Adipose tissue (tissue), 3 donors: ENCODE results near the gene CTNS. TPM values are rescaled to one million over a fixed set of nuclear protein-coding genes. Genes with fewer than 3 reads are reported as not detected.

Experiments
- H3K27ac ChIP-seq: one replicate; pipeline ENCODE4 v1.5.1; 2013; ENCODE audit warnings: low read depth, low read length
- WGBS, 3 donors: extraction: QIAGEN DNeasy Blood & Tissue Kit; methylation state at CpG; one replicate each; pipeline ENCODE4 v1.1.7; 2013; 5-methylcytosine and 5-hydroxymethylcytosine counted together
- polyA plus RNA-seq, 3 donors: library from polyadenylated mRNA; stranded (reverse); fragments of 200-250 nt; gene quantifications; one replicate each; pipeline ENCODE4 v1.2.3, GENCODE V29; 2013
- donor health status: healthy with polysubstance abuse.
- donor health status: Bipolar disorder and iron deficiency.
- donor health status: healthy.

CTNS gene
- polyA plus RNA-seq, 3 donors: 7.6 to 14.9 (median 9.4) TPM

DNA sequence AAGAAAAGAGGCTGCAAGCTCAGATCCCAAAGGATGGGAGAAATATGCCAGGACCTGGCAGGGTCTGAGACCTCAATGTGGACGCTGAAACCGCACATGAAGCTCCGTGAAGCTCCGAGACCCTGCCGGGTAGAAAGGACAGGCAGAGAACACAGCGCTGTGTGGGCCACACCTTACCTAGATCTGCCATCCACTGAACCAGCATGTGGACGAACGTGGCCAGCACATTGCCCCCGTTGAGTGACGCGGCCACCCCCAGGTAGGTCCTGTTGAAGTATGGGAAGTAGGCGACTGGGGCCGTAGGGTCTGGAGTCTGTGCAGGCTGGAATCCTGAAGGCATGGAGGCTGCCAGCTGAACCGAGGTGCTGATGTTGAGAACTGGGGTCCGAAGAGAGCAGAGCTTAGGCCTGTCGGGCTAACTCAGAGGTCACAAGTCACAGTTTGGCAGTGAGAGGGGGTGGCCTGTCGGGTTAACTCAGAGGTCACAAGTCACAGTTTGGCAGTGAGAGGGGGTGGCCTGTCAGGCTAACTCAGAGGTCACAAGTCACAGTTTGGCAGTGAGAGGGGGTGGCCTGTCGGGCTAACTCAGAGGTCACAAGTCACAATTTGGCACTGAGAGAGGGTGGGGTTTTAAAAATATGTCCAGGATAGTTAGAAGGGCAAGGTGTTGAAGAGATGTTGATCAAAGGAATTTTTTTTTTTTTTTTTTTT, 21.2 kb upstream of the CTNS start:
- no peak overlapping the region for H3K27ac ChIP-seq
- 94 to 95% (median 95%) methylated on average over 18 of the region's 18 CpGs for WGBS, 3 donors

DNA sequence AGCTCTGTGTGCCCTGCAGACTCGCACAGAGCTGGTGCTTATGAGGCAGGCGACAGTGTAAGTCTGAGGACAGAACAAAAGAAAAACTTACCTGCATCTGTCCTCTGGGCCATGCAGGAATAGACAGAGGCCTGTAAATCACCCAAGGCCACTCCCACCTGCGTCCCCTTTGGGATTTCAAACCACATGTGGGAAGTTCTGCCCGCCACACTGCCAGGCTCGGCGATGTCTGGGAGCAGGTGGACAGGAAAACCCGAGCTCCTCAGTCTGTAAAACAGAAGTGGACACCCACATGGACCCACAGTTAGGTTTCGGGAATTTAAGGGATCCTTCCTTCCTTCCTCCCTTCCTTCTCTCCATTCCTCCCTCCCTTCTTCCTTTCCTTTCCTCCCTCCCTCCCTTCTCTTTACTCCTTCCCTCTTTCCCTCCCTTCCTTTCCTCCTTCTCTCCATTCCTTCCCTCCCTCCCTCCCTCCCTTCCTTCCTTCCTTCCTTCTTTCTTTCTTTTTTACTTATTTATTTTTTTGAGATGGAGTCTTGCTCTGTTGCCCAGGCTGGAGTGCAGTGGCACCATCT, 15.3 kb upstream of the CTNS start:
- no peak overlapping the region for H3K27ac ChIP-seq
- WGBS, 3 donors: 90 to 94% (median 91%) methylated on average over 8 of the region's 8 CpGs

DNA sequence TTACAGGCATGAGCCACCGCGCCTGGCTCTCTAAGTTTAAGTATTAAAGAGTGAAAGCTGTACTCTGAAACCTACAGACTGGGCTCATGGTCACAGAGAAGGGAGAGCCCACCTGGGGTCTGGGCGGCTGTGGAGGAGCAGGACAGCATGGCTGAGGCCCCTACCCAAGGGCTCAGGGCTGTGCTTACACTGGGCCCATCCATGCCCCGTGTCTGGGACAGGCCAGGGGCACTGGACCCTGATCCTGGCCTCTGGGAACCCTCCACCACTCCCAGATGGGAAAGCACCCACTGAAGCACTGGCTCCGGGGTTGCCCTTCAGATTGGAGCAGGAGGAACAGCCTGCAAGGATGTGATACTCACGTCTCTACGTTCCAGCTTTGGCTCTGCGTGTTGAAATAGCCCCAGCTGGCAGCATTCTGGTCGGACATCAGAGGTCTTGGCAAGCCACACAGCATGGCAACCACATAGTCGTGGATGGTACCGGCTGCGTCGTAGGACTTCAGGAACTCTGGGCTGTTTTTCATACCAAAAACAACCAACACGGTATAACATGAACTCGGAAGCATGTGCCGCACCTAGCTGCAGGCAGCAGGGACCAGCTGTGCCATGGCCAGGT, 13.5 kb upstream of the CTNS start:
- WGBS, 3 donors: 94 to 96% (median 94%) methylated on average over 16 of the region's 16 CpGs
- no peak overlapping the region for H3K27ac ChIP-seq

DNA sequence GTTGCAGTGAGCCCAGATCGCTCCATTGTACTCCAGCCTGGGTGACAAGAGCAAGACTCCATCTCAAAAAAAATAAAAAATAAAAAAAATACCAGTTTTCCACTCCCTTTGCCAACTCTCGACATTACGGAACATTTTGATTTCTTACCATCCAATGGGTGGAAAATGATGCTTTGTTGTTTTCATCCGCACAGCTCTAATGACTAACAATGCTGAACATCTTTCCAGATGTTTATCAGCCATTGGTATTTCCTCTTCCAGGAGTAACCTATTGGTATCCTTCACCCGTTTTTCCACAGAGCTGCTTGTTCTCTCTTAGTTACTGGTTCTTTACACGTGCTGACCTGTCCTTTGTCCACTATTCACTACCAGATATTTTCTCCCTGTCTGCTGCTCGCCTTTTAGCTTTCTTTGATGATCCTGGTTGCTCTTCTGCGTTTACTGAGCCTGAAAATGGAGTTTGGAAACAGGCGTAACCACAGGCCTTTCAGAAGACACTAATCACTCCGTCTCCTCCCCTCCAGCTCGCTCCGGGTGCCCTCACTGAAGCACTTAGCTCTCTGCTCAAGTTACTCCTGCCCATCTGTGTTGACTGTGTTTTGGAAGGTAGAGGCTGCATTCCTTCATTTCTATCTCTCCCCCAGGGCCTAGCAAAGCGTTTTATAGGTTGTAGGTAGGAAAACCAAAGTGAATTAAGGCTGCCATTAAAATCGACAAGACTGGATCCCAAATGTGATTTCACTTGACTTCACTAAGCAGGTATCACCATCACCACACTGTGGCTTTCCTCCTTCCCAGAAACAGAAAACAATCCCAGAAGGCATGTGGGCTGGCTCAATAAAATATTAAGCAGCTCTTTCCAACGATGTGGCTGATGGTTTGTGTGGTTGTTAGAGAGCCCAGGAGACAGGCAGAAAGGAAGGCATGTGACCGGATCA, 9.5 kb upstream of the CTNS start:
- H3K27ac ChIP-seq: no peak overlapping the region
- 68 to 83% (median 73%) methylated on average over 16 of the region's 16 CpGs for WGBS, 3 donors

DNA sequence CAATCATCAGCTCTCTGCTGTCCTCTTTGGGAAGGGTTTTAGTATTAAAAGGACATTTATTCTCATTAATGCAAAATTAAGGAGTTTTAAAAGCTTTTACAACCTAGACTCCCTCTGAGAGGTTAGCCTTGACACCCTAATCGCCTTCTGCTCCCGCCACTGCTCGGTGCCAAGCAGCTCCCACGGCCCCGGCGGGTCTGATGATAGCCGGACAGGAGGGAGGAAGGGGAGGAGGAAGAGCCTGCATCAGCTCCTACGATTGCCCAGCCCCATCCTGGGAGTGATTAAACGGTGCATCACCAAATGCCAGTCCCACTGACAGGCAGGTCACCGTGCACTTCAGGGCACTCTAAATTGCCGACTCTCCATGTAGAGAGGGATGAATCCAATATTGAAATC, 8.8 kb upstream of the CTNS start:
- no peak overlapping the region for H3K27ac ChIP-seq
- 67 to 86% (median 76%) methylated on average over 9 to 11 of the region's 11 CpGs for WGBS, 3 donors

DNA sequence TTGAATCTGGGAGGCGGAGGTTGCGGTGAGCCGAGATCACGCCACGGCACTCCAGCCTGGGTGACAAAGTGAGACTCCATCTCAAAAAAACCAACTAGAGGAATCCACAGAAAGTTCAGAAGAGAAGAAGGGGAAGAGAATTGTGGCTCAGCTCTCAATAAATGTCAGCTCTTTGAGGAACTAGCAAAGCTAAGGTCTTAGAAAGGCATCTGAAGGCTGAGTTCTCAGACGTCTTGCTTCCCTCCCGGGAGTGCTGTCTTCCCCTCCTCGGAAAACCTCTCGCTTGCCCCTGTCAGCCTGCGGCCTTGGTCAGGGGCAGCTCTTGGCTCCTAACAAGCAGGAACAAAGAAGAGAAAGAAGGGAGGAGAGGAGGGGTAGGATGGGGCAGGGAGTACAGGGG, 5.8 kb upstream of the CTNS start:
- H3K27ac ChIP-seq: no peak overlapping the region
- WGBS, 3 donors: 80 to 89% (median 87%) methylated on average over 10 of the region's 10 CpGs

DNA sequence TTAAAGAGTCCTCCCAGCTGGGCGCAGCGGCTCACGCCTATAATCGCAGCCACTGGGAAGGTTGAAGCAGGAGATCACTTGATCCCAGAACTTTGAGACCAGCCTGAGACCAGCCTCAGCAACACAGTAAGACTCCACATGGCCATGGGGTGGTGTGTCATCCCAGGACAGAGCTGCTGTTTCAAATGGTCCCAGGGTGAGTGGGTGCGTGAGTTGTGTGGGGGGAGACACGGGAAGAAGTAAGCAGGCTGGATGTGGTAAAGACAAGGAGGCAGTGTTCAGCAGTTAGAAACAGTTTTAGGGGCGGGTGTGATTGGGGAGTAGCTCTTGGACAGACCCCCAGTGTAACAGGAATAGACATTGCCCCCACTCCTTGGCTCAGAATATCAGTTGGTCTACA, 4.3 kb upstream of the CTNS start:
- 93 to 98% (median 93%) methylated on average over 7 of the region's 7 CpGs for WGBS, 3 donors
- no peak overlapping the region for H3K27ac ChIP-seq

DNA sequence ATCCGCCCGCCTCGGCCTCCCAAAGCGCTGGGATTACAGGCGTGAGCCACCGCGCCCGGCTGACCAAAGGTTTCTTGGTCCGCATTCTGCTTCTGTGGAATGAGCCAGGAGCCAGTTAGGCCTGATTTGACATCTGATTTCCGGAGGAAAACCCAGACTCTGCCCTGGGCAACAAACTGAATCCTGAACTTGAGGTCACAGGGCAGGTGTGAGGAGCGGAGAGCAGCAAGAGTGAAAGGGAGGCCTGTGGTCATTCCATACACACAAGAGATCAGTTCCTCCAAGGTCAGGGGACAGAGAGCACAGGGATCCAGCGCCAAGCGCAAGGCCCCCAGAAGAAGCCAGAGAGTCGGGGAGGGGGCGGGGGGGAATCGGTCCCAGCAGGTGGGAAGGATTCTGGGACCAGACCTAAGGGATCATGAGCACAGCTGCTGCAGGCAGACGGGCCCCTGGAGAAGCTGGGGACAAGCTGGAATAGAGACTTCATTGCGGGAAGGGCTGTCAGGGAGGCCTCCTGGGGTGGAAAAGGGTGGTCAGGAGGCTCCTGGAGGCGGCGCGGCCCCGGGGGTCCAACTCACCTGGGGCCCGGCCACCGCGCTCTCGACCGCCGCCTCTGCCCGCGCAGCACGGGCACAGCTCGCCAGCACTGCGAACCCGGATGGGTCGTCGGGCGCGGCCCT, 946 bp upstream of the CTNS start:
- H3K27ac ChIP-seq: no peak overlapping the region
- 13 to 21% (median 14%) methylated on average over 33 to 37 of the region's 38 CpGs for WGBS, 3 donors

DNA sequence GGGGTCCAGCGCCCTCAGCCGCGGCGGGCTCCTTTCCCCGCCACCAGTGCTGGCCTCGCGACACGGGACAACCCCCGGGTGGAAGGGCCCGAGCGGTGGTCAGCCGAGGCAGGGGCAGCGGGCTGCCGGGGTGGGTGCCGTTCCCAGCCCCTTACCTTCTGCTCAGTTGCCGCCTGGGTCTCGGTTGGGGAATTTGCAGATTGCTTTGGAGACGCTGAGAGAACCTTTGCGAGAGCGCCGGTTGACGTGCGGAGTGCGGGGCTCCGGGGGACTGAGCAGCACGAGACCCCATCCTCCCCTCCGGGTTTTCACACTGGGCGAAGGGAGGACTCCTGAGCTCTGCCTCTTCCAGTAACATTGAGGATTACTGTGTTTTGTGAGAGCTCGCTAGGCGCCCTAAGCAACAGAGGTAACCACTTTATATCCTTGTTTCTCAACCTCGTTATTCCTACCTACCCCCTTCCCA, 381 bp downstream of the CTNS start:
- H3K27ac ChIP-seq: no peak overlapping the region
- WGBS, 3 donors: 1 to 2% (median 1%) methylated on average over 30 to 31 of the region's 31 CpGs

DNA sequence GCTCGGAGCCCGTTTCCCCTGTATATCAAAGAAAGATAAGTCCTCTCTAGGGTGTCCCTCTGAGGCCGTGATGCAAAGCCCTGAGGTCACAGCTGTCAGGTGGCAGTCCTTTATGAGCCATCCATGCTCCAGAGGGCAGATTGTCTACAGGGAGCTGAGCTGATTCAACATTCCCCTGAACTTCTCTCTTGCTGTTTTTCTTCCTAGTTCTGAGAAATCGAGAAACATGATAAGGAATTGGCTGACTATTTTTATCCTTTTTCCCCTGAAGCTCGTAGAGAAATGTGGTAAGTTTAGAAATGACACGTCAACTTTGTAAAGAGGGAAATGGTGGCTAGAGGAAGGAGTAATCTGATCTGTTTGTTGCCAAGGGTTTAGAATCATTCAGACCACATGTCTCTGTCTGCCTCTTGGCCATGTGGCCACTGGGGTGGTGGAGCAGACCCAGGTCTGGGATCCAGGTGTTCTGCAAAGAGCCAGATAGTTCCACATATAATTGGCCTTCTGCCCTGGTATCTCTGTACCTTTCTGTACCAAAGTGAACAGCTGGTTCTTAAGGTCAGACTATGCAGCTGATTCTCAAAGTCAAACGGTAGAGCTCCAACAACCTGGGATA, 3.5 kb downstream of the CTNS start:
- WGBS, 3 donors: 29 to 39% (median 38%) methylated on average over 7 of the region's 7 CpGs
- H3K27ac ChIP-seq: no peak overlapping the region

DNA sequence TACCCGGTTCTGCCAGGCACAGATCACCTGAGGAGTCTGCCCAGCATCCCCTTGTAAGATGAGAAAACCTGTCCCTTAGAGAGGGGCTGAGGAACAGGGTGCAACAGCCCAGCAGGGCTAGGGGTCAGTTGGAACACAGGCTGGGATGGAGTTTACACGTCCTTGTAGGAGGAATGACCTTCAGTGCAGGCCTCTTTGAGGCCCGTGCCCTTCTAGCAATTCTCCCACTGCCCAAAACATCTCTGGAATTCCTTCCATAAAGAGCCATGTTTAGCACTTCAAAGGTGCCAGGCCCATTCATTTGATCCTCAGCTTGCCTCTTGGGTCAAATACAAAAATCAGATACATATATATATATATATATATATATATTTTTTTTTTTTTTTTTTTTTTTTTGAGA, 4.5 kb downstream of the CTNS start:
- WGBS, 3 donors: 43 to 79% (median 72%) methylated on average over 3 of the region's 3 CpGs
- H3K27ac ChIP-seq: no peak overlapping the region

DNA sequence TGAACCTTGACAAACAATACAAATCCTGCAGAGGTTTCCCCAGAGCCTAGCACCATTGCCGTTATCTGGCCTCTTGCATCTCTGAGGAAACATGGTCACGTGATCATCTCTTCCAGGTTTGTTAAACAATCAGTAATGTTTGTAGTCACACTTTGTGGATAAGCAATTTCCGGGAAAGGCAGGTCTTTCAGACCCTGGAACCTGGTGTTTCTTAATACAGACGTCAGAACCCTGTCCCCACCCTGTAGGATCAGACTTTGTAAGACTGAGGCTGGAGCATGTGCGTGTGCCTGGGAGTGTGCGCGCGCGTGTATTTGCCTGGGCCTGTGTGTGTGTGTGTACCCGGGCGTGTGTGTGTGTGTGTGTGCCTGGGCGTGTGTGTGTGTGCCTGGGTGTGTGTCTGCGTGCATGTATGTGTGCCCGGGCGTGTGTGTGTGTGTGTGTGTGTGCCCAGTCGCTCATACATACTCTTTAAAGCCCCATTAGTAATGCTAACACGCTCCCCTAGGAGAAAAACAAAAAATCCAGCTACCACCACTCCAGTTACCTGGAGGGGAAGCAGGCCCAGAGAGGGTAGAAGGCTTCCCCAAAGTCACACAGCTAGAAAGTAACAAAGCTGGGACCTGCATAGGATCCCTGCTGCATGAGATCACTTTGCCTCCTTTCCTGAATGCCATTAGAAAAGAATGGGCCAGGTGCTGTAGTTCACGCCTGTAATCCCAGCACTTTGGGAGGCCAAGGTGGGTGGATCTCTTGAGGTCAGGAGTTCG, 5.3 kb downstream of the CTNS start:
- H3K27ac ChIP-seq: no peak overlapping the region
- WGBS, 3 donors: 73 to 81% (median 80%) methylated on average over 19 of the region's 19 CpGs

DNA sequence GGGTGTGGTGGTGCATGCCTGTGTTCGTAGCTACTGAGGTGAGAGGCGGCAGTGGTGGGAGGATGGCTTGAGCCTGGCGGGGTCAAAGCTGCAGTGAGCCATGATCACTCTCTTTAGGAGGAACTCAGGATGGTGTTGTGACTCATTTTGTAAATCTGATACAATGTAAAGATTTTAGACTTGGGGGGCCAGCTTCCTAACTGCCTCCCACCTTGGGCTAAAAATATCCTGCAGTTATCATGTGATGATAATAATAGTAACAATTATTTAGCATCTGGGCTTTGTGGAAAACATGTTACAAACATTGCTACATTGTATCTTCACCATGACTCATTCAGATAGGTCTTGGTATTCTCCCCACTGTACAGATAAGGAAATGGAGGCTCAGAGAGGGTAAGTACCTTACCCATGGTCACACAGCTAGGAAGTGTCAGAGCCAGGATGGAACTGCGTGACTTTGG, 7.4 kb downstream of the CTNS start:
- 91 to 93% (median 92%) methylated on average over 4 of the region's 4 CpGs for WGBS, 3 donors
- no peak overlapping the region for H3K27ac ChIP-seq

DNA sequence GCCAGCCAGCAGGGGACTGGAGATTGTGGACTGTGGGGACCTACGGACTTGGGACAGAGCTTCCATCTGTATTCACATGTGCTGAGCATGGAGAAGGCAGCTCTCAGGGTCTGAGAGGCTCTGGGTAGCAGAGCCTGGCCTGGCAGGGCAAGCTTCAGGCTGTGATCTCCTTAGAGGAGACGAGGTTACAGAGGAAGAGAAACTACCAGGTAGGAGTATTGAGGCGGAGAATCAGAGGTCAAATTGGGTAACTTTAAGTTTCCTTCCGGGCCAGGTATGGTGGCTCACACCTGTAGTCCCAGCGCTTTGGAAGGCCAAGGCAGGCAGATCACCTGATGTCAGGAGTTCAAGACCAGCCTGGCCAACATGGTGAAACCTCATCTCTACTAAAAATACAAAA, 8.8 kb downstream of the CTNS start:
- no peak overlapping the region for H3K27ac ChIP-seq
- 59 to 89% (median 85%) methylated on average over 5 of the region's 5 CpGs for WGBS, 3 donors

DNA sequence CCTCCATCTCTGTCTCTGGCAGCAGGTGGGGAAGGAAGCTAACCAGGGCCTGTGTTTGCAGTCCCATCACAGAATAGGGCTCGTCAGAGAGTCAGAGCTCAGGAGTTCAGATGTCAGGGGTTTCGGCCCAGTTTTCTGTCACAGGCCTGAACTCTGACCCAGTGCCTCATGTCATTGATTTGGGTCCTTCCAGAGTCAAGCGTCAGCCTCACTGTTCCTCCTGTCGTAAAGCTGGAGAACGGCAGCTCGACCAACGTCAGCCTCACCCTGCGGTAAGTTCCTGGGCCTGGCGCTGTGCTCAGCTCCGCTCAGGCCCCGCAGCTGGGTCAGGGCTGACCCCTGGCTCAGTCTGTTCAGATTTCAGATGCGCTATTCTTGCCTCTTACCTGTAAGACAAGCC, 10.7 kb downstream of the CTNS start:
- WGBS, 3 donors: 81 to 88% (median 85%) methylated on average over 12 of the region's 12 CpGs
- no peak overlapping the region for H3K27ac ChIP-seq

DNA sequence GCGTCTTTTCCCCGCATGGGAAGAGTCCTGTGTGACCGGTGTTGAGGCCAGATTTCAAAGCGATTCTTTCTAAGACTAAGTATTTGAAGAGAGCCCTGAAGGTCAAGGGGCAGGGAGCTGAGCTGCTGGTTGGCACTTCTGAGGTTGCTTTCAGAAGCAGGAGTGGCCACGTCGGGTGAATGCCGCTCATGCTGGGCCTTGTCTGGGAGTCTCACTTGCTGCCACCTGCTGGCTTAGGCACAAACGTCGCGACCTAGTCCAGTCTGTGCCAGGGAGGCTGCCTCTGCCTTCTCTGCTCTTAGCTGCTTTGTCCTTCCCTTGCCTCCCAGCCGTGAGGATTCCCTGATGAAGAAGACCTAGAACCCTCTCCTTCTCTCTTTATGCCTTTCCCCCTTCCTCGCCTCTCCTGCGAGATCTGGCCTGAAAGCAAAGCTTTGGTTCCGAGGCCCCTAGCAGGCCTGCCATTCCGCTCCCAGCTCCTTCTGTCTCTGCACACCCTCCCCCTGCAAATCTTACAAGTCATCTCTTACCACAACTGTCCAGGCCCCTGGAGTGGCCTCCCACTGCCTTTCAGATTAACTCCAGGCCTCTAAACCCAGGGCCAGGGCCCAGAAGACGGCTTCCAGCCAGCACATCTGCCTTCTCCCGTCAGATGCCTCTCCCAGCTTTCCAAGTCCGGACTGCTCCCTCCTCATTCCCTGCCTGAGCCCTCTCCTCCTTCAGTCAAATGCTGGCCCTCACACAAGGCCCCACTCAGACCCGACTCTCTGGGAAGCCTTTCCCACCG, 11.4 kb downstream of the CTNS start:
- H3K27ac ChIP-seq: no peak overlapping the region
- WGBS, 3 donors: 56 to 65% (median 59%) methylated on average over 20 of the region's 20 CpGs
